Keratinocyte (primary cell): ENCODE measurements around the gene B3GNT8.

ENCODE experiments used
- EZH2 ChIP-seq: IDR thresholded peaks from one replicate; pipeline ENCODE4 v1.6.1; 2012; ENCODE audit warnings: inconsistent platforms, mild to moderate bottlenecking, low read length, moderate library complexity
- TF ChIP-seq, protein P1 (sequence below), 3 experiments: IDR thresholded peaks in 1 of 3; conservative IDR thresholded peaks in 1 of 3; optimal IDR thresholded peaks in 1 of 3; 2 replicates in 2 of 3; 3 replicates in 1 of 3; pipeline versions ENCODE3 to v1.5.1; 2011; ENCODE audit warnings: low read length in 3 of 3, mild to moderate bottlenecking in 3 of 3, moderate library complexity in 2 of 3, control low read depth in 1 of 3, inconsistent platforms in 1 of 3; ENCODE audit not compliant: insufficient read depth in 2 of 3; ENCODE audit errors: extremely low read depth in 1 of 3

GRCh38 chr19:41425174-41426115 lies 1.7 kb downstream of the B3GNT8 start:
- TF ChIP-seq, protein P1, sequence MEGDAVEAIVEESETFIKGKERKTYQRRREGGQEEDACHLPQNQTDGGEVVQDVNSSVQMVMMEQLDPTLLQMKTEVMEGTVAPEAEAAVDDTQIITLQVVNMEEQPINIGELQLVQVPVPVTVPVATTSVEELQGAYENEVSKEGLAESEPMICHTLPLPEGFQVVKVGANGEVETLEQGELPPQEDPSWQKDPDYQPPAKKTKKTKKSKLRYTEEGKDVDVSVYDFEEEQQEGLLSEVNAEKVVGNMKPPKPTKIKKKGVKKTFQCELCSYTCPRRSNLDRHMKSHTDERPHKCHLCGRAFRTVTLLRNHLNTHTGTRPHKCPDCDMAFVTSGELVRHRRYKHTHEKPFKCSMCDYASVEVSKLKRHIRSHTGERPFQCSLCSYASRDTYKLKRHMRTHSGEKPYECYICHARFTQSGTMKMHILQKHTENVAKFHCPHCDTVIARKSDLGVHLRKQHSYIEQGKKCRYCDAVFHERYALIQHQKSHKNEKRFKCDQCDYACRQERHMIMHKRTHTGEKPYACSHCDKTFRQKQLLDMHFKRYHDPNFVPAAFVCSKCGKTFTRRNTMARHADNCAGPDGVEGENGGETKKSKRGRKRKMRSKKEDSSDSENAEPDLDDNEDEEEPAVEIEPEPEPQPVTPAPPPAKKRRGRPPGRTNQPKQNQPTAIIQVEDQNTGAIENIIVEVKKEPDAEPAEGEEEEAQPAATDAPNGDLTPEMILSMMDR (optimal IDR thresholded peaks at IDR 0.05 in 1 of 3, IDR thresholded peaks at IDR 0.05 in 1 of 3, conservative IDR thresholded peaks at IDR 0.05 in 1 of 3; ENCODE audit: extremely low read depth in 1 of 3, insufficient read depth in 2 of 3, low read length in 3 of 3) = no peak
- no peak for TF ChIP-seq EZH2
